WTC11 (cell line): Measurements from ENCODE around the gene RNF31.

ENCODE experiments used
- CREB1 ChIP-seq: sonication (generic); formaldehyde crosslinking; IDR thresholded peaks from 2 replicates; pipeline ENCODE4 v1.8.0; 2023; ENCODE audit warnings: mild to moderate bottlenecking, missing genetic modification reagents
- NFYB ChIP-seq: sonication (generic); formaldehyde crosslinking; conservative IDR thresholded peaks from 2 replicates; pipeline ENCODE4 v1.8.0; 2022; ENCODE audit warnings: low read depth, missing genetic modification reagents
- RORB ChIP-seq: fragments of 250-450 bp; sonication (Bioruptor Pico); IDR thresholded peaks from 2 replicates; pipeline ENCODE4 v1.9.0; 2021; ENCODE audit warnings: mild to moderate bottlenecking
- STAT6 ChIP-seq: sonication (generic); formaldehyde crosslinking; conservative IDR thresholded peaks from 2 replicates; pipeline ENCODE4 v1.8.1; 2023; ENCODE audit warnings: mild to moderate bottlenecking, low read depth, missing genetic modification reagents, moderate library complexity
- USF1 ChIP-seq: sonication (generic); formaldehyde crosslinking; IDR thresholded peaks from 2 replicates; pipeline ENCODE4 v1.8.0; 2022; ENCODE audit warnings: mild to moderate bottlenecking, missing genetic modification reagents
- ZBTB21 ChIP-seq: sonication (generic); formaldehyde crosslinking; IDR thresholded peaks from 2 replicates; pipeline ENCODE4 v1.8.1; 2023; ENCODE audit warnings: mild to moderate bottlenecking, missing genetic modification reagents, borderline replicate concordance
- TF ChIP-seq, protein P1 (sequence below): fragments of 200-600 bp; IDR thresholded peaks from 2 replicates; pipeline ENCODE4 v1.8.0; 2022; ENCODE audit warnings: antibody characterized with exemption
- TF ChIP-seq, protein P2 (sequence below): sonication (generic); formaldehyde crosslinking; IDR thresholded peaks from 2 replicates; pipeline ENCODE4 v1.8.0; 2022; ENCODE audit warnings: mild to moderate bottlenecking, missing genetic modification reagents
- TF ChIP-seq, protein P3 (sequence below): fragments of 250-450 bp; sonication (Bioruptor Pico); IDR thresholded peaks from 2 replicates; pipeline ENCODE4 v1.9.0; 2021; ENCODE audit warnings: mild to moderate bottlenecking

DNA sequence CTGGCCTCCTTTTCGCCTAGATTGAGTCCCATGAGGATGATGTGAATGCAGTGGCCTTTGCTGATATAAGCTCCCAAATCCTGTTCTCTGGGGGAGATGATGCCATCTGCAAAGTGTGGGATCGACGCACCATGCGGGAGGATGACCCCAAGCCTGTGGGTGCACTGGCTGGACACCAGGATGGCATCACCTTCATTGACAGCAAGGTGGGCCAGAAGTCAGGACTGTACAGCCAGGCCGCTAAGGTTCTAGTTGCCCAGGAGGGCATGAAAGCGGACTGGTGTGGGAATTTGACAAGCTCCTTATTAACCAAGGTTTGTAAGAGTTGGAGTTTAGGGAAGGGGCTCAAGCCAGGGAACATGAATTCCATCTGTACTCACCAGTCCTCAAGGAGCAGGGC is 27.6 kb upstream of the RNF31 start:
- no peak for TF ChIP-seq RORB (CRISPR knock-in tag)
- no peak for TF ChIP-seq STAT6 (CRISPR knock-in tag)
- TF ChIP-seq, protein P1, sequence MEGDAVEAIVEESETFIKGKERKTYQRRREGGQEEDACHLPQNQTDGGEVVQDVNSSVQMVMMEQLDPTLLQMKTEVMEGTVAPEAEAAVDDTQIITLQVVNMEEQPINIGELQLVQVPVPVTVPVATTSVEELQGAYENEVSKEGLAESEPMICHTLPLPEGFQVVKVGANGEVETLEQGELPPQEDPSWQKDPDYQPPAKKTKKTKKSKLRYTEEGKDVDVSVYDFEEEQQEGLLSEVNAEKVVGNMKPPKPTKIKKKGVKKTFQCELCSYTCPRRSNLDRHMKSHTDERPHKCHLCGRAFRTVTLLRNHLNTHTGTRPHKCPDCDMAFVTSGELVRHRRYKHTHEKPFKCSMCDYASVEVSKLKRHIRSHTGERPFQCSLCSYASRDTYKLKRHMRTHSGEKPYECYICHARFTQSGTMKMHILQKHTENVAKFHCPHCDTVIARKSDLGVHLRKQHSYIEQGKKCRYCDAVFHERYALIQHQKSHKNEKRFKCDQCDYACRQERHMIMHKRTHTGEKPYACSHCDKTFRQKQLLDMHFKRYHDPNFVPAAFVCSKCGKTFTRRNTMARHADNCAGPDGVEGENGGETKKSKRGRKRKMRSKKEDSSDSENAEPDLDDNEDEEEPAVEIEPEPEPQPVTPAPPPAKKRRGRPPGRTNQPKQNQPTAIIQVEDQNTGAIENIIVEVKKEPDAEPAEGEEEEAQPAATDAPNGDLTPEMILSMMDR, result no peak
- TF ChIP-seq, protein P2, sequence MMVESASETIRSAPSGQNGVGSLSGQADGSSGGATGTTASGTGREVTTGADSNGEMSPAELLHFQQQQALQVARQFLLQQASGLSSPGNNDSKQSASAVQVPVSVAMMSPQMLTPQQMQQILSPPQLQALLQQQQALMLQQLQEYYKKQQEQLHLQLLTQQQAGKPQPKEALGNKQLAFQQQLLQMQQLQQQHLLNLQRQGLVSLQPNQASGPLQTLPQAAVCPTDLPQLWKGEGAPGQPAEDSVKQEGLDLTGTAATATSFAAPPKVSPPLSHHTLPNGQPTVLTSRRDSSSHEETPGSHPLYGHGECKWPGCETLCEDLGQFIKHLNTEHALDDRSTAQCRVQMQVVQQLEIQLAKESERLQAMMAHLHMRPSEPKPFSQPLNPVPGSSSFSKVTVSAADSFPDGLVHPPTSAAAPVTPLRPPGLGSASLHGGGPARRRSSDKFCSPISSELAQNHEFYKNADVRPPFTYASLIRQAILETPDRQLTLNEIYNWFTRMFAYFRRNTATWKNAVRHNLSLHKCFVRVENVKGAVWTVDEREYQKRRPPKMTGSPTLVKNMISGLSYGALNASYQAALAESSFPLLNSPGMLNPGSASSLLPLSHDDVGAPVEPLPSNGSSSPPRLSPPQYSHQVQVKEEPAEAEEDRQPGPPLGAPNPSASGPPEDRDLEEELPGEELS (CRISPR knock-in tag), result no peak
- TF ChIP-seq, protein P3, sequence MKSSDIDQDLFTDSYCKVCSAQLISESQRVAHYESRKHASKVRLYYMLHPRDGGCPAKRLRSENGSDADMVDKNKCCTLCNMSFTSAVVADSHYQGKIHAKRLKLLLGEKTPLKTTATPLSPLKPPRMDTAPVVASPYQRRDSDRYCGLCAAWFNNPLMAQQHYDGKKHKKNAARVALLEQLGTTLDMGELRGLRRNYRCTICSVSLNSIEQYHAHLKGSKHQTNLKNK (CRISPR knock-in tag), result no peak
- TF ChIP-seq CREB1 (CRISPR knock-in tag), result no peak
- no peak for TF ChIP-seq USF1 (CRISPR knock-in tag)
- no peak for TF ChIP-seq ZBTB21
- TF ChIP-seq NFYB, result no peak
